ENCODE measurements around the gene SYCE3.
A peak's percentile ranks its signal among the peaks of the same experiment; 100 is the strongest.
"Not testable (repeated sequence)": the region's sequence is repeated elsewhere in the genome, so short reads cannot be mapped to it uniquely, and the experiment has no call there.

The SYCE3 gene

GRCh38 chr22:50548921-50549790 is 13.6 kb downstream of the SYCE3 start:
- no peak for DNase-seq (ENCODE audit: low read depth)

DNA sequence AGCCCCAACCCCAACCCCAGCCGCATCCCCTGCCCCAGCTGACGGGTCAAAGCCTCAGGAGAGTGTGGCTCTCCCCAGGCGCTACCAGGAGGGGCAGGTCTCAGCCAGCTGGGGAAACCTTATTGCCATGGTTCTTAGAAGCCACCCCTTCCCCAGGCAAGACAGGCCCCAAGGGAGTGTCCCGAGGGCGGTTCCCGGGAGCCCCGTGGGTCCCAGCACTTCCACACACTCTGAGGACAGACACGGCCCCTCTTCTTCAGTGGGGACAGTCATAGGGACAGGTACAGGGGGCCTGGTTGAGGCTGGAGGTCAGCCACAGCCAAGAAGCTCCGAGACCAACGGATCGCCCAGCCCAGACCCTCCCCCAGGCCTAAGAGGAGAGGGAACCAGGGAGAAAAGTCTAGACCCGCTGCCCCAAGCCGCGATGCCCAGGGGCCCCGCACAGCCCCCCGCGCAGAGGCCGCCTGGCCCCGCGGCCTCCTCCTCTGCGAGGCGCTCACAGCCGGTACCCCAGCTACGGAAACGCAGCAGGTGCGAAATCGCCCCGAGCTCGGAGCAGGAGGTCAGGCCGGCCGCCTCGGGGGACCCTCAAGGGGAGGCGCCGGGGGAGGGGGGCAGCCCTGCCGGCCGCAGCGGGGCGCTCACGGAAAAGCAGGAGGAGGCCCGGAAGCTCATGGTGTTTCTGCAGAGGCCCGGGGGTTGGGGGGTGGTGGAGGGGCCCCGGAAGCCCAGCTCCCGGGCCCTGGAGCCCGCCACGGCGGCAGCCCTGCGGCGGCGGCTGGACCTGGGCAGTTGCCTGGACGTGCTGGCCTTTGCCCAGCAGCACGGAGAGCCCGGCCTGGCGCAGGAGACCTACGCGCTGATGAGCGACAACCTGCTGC is 14.4 kb downstream of the SYCE3 start:
- no peak for DNase-seq (ENCODE audit: low read depth)

- no peak for DNase-seq (ENCODE audit: low read depth)
Measured at GRCh38 chr22:50547263-50547985, 15.3 kb downstream of the SYCE3 start.

DNA sequence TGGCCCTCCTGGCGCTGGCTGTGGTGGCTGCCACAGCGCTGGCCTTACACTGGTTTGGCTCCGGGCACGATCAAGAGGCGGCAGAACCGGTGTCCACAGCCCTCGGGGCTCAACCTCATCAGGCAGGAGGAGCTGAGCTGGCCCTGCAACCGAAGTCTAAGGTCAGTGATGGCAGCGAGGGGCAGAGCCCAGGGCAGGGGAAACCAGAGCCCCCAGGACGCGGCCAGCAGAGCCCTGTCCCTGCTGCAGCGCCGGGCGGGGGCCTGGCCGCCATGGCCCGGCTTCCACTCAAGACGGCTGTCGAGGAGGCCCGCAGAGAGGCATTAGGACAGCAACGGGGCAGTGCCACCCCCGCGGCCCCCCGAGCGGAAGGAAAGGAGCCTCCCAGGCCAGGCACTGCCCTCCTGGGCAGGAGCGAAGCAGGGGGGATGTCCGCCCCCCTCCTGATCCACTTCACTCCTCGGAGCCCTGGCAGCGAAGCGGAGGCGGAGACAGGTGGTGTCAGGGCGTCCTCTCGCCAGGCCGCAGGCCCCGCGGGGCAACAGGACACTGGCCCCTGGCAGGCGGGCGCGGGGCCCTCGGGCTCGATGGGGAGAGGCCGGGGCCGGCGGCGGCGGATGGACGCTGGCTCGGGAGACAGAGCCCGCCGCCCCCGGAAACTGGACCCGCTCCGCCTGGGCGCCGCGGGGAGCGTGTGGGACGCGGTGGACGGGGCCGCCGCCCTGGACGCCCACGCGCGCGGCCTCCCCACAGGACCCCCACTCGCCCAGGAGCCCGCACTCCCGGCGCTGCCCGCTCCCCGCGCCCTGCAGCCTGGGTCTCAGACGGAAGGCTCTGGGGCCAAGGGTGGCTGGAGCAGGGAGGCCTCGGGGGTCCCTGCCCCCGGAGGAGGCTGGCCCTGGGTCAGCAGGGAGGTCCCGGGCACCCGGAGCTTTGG is 16.1 kb downstream of the SYCE3 start:
- no peak for DNase-seq (ENCODE audit: low read depth)

DNA sequence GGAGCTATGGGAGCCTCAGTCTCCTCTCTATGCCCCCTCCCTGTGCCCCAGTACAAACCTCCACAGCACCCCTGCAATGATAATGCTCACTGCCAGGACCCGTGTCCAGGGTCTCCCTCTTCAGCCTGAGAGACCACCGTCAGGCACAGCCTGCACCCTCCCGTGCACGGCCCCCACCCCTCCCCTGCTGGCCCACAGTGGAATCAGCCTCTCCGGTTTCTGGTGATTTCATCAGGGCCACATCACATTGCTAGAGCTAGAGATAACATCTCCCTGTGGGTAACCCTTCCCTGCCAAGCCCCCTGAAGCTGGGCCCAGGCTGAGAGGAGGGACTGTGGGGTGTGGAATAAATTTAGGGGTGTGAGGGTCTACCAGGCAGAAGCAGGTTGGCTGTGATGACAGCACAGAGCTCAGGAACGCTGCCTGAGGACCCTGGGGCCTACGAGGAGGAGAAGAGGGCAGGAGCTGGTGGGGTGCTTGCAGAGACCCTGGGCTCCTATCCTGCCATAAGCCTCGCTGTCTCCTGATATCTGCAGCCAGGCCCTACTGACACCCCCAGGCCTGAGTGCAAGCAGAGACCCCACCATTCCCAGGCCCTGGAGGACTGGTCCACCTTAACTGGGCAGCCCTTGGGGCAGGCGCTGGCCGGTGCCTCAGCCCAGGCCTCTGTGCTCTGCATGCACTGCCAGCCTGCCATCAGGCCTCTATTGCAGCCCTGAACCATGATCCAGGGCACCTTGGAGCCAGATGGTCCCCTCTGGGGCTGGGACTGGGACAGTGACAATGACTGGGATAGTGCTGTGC is 17.0 kb downstream of the SYCE3 start, which contains the start of gene KLHDC7B:
Gene KLHDC7B, plus strand, starts transcription at position 378 of the 804 bp plus-strand sequence. Its CDS starts 345 bp downstream, at position 723.
- no peak for DNase-seq (ENCODE audit: low read depth)

- DNase-seq (ENCODE audit: low read depth) = no peak
Measured at GRCh38 chr22:50544746-50545253, 17.9 kb downstream of the SYCE3 start.

- peak; percentile 72 for DNase-seq (ENCODE audit: low read depth)
Measured at GRCh38 chr22:50544078-50544745, 18.5 kb downstream of the SYCE3 start.

DNA sequence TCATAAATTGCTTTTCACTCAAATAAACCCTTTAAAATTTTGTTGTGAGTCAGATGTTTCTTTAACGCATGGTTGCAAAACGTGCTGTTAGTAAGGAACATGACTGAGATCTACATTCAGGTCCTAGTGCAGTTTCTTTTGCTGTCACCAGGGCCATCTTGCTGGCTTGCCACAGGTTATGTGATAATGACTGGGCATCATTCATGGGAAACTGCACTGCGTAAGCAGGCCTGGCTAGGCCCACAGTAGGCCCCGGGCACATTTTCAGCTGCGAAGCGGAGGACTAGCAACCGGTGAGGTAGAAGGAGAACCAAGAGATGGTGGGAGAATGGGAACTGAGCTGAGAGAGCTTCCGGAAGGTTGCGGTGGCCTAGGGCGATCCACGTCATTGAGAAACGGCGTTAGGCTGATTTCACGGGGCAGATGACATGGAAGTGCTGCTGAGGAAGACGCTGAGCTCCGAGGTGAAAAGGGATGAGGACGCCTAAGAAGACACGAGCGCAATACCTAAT is 20.2 kb downstream of the SYCE3 start:
- no peak for DNase-seq (ENCODE audit: low read depth)

GRCh38 chr22:50541667-50542026 is 21.1 kb downstream of the SYCE3 start:
- DNase-seq (ENCODE audit: low read depth) = not testable (repeated sequence)

- DNase-seq (ENCODE audit: low read depth) = no peak
Measured at GRCh38 chr22:50540381-50540780, 22.3 kb downstream of the SYCE3 start.

DNA sequence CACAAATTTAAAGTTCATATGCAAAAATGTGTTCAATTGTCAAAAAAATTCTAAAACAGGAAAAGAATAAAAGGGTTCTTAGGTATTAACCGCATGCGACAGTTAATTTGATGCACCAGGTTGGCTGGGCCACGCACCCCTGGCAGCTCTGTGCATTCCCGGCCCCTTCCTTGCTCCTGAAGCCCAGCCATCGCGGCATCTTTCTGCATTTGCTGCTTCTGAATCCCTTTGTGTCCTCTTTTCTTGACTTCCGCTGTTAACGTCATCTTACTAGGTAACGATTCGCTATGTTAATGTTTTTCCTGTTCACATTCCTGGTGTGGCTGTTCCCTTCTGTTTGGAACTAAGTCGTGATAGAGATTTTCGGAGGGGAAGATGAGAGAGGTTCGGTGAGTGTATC is 25.0 kb downstream of the SYCE3 start:
- DNase-seq (ENCODE audit: low read depth) = no peak

GRCh38 chr22:50536226-50536625 is 26.5 kb downstream of the SYCE3 start:
- no peak for DNase-seq (ENCODE audit: low read depth)

DNA sequence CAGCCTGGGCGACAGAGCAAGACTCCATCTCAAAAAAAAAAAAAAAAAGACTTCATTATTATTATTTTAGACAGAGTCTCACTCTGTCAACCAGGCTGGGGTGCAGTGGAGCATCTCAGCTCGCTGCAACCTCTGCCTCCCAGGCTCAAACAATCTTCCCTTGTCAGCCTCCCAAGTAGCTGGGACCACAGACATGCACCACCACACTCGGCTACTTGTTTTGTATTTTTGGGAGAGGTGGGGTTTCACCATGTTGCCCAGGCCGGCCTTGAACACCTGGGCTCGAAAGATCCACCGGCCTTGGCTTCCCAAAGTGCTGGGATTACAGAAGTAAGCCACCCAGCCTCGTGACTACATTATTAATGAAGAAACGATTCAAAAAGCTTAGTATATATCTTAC is 27.6 kb downstream of the SYCE3 start:
- no peak for DNase-seq (ENCODE audit: low read depth)

- not testable (repeated sequence) for DNase-seq (ENCODE audit: low read depth)
Measured at GRCh38 chr22:50533856-50534711, 28.6 kb downstream of the SYCE3 start.

- DNase-seq (ENCODE audit: low read depth) = no peak
Measured at GRCh38 chr22:50532824-50533796, 29.6 kb downstream of the SYCE3 start.

DNA sequence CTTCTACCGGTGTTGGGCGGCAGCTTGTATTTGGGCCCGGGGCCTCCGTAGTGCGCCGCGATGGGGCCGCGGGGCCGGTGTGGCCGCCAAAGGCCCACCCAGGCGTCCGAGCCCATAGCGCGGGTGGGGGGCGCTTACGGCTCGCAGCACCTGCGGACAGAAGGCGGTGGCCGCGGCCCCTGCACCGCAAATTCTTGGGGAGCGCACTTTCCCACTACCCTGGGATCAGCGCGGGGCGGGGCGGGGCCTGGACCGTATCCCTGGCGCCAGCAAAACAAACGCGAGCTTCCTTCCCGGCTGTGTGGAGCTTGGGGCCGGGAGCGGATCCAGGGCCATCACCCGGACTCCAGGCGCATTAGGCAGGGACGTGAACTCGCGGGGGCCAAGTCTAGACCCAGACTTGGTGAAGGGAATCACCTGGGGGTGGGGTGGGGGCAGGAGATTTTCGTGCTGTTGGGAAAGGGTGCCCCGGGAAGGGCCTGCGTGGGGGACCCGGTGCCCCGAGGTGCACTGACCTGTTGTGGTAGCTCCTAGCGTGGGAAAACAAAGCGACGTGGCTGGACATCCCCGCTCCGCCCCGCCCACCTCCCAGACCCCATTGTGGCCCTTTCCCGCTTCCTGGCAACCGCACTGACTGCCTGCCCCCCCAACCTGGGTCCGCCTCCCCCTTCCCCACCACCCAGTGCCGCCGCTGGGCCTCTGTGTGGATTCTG is 30.6 kb downstream of the SYCE3 start:
- DNase-seq (ENCODE audit: low read depth) = no peak

All from T follicular helper cell (primary cell).